Measurements from ENCODE around the gene EIF4EBP2. TPM values are rescaled to one million over a fixed set of nuclear protein-coding genes. Genes with fewer than 3 reads are reported as not detected.

EIF4EBP2 gene
- total RNA-seq, 1 donor from 2014 or later = 92.7 TPM

DNA sequence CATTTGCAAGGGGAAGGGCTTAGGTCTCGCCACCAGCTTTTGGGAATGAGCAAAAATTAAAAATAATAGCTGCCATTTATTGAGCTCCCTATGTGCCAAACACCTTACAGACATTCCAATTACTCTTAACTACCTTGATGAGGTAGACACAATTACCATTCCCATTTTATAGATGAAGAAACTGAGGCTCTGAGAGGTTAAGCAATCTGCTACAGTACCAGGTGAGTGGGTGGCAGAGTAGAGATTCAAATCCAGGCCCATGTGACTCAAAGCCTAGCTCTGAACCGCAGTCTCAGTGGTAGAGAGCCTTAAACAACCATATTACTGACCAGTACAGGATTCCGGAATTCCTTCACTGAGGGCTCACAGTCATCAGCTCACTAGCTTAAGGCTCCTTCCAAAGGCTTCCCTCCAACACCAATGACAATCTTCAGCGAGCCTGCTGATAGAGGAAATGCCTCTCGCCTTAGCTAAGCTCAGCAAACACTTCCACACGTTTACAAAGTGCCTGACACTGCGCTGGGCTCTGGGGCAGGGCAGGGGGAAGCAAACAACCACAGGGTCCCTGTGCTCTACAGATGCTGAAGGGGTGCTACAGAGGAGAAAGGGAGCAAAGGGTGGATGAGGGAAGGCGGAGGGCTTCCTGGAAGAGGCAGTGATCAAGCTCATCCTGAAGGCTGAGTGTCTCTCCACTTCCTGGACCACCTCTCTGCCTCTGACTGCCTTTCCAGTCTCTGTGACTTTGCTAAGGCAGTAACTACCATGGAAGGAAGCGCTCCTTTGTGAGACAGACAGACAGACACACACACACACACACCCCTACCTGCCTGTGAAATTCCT, 28.9 kb upstream of the EIF4EBP2 start:
- intact Hi-C loops (cut with DNase I) = loop anchor here (5.0 kb wide), 1 partner anchor 158 kb away; no protein-coding TSS in a partner anchor
- ATAC-seq (ENCODE audit: poor library complexity) (no peak), DNase-seq (no peak)

DNA sequence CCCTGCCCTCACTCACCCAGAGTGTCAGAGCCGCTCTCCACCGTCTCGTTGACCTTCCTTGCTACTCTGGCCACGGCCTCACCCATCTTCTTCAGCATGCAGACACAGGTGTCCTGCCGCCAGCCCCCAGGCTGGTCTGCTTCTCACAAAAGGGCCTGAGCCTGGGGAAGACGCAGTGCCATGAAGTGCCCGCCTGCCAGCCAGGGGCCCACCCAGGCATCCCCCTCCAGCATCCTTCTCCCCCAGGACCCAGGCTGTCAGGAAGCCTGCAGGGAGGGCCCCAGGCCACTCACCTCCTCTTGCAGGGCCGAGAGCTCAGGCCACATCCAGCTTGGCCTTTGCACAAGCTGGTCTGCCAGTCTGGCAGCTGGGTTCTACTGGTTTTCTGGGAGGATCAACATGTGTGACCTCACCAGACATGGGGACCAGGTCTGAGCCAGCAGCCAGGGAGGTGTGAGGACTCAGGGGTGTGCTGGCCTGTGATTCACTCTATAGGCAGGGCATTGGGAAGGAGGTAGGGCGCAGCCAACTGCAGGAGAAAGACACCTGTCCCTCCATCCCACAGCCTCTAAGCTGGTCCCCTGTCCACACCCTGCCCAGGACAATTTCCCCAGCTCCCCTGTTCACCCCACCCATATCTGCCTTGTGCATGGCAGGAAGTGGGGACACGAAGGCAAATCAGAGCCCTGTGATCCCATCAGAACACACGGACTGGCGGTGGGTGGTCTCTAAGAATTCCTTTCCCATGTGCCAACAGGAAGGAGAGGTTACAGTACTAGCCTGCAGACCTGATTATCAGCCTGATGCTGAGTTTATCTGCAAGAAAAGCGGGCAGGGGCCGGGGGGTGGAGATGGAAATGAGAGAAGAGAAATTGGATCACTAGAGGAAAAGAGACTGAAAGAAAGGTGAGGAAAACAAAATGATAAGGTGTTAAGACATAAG, 27.2 kb upstream of the EIF4EBP2 start:
- ATAC-seq (ENCODE audit: poor library complexity) (no peak), DNase-seq (no peak)
- intact Hi-C loops (cut with DNase I) = loop anchor here (5.0 kb wide), 1 partner anchor 159 kb away; no protein-coding TSS in a partner anchor

DNA sequence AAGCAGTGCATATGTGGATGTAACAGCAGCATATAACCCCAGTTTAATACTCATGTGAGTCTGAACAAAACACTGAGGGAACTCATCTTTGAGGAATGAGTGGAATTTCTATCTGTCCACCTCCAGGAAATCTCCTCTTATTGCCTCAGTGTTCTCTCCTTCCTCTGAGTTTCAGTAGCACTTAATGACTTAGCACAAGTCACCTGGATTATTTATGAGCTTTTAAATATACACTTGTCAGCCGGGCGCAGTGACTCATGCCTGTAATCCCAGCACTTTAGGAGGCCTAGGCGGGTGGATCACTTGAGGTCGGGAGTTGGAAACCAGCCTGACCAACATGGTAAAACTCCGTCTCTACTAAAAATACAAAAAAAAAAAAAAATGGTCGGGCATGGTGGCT, 25.8 kb upstream of the EIF4EBP2 start:
- no peak for ATAC-seq (ENCODE audit: poor library complexity)
- DNase-seq = no peak
- intact Hi-C loops (cut with DNase I) = loop anchor here (5.0 kb wide), 1 partner anchor 161 kb away; no protein-coding TSS in a partner anchor

DNA sequence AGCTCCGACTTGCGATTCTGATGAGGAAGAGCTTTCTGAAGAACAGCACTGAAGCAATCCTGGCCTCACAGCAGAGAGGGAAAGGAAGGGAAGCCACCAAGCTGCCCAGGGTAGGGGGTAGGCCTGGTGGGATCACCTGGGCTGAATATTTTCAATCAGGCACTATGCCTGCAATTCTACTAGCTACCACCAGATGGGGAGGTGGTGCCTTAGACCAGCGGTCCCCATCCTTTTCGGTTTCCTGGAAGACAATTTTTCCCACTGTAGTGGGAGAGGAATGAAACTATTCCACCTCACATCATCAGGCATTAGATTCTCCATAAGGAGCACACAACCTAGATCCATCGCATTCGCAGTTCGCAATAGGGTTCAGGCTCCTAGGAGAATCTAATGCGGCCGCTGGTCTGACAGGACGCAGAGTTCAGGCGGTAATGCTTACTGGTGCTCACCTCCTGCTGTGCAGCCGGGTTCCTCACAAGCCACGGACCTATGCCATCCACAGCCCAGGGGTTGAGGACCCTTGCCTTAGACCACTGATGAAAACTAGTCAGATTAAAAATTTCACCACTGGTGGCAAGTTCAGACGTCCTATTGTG, 24.3 kb upstream of the EIF4EBP2 start:
- ATAC-seq (ENCODE audit: poor library complexity) = no peak
- no peak for DNase-seq
- intact Hi-C loops (cut with DNase I) = loop anchor here (5.0 kb wide), 1 partner anchor 162 kb away; no protein-coding TSS in a partner anchor

DNA sequence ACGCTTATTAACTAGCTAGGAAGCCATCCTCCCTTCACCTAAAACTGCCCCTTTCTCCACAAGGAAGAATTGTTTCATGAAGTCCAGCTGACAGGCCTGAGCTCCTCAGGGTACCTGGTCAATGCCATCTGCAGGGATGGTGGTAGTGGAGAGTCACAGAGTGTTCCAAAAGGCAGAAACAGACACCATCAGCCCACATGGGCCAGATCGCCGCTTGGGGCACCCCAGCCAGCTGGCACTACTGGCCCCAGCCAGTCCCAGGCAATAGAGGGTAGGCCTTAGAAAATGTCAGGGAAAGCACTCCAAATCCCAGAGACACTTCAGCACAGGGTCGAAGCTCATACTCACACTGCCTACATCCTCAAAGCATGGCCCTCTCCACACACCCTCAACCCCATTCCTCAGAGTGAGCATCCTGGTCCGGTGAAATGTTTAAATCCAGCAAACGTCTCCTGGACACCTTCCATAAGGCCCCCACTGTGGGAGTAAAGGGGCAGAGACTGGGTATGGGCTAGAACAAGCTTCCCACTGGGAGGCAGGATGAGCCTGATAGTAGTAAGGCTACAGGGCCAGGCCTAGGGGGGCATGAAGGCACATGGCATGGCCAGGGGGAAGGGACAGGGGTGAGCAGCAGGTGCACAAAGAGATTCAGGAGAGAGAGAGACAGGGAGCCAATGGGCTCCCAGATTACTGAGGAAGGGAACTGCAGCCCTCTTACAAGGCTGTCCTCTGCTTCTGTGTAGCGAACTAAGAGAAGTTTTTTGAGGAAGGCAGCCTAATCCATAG, 23.4 kb upstream of the EIF4EBP2 start:
- intact Hi-C loops (cut with DNase I) = no loop called here
- ATAC-seq (ENCODE audit: poor library complexity) (peak; percentile 9), DNase-seq (no peak)

DNA sequence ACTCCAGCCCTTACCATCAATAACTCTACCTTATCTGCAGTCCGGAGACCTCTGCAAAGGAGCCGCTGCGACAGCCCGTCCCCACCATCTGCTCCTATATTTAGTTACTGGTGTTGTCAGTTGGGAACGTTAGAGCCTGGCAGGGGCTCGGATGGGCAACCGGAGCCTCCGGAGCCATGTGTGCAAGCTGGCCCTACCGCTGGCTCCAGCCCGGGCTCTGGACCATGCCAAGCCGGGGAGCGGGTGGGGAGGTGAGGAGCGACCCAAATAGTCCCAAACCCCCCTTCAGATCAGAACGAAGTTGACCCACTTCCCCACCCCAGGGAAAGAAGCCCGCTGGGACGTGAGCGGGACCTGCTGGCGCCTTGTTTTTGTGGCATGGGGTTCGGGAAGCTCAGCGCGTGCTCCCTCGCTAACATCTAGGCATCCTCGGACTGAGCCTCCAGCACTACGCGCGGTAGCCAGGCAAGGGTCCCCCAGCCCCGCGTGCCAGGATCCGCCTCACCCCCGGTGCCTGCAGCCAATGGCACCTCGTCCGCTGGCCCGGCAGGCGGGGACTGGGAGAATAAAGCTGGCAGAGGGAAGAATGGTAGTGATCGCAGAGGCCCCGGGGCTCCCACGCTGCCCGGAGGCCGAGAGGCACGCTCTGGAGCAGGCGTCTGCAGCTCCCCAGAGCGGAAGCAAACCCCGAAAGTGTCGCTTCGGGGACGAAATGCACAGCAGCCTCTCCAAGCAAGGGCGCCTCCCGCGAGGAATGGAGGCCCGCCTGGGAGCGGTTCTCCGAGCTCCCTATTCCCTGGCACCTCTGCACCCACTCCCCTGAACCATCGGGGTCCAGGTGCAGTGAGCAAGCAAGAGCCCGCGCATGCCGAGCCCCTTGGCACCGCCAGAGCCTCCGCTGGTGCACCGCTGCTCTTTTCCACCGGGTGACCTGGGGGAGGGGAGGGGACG, 22.2 kb upstream of the EIF4EBP2 start:
- ATAC-seq (ENCODE audit: poor library complexity) (peak; percentile 71), DNase-seq (peak; percentile 74)
- intact Hi-C loops (cut with DNase I) = no loop called here

DNA sequence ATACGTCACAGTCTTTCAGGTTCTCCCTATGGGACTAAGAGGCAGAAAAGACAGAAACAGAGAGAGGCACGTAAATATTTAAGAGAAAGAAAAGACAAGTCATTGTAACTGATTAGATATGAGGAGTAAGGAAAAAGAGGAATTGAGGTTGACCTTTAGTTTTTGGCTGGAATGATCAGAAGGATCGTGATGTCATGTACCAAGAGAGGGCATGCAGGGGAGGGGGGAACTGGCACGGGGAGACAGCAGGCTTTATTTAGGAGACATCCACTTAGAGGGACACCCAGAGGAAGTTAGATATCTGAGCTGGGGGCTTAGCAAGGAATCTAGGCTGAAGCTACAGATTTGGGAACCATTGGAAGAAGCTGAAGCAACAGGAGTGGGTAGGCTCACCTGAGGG, 12.3 kb upstream of the EIF4EBP2 start:
- ATAC-seq (ENCODE audit: poor library complexity) = peak; percentile 67
- DNase-seq = no peak
- intact Hi-C loops (cut with DNase I) = no loop called here

DNA sequence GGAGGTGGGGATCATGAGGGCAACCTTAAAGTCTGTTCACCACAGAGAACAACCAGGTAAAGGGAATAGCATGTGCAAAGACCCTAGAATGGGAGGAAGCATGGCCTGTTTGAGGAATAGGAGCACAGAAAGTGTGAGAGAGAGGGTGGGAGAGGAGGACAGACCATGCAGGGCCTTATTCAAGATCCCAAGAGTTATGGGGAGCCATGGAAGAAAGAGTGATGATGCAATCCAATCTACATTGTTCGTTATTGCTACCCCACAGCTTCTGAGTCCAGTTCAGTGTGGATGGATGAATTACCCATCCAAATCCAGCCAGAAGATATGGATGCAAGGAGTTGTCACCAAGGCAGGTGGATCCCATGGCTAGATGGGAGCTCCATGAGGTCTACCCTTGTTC, 7.8 kb upstream of the EIF4EBP2 start:
- DNase-seq = no peak
- intact Hi-C loops (cut with DNase I) = no loop called here
- no peak for ATAC-seq (ENCODE audit: poor library complexity)

DNA sequence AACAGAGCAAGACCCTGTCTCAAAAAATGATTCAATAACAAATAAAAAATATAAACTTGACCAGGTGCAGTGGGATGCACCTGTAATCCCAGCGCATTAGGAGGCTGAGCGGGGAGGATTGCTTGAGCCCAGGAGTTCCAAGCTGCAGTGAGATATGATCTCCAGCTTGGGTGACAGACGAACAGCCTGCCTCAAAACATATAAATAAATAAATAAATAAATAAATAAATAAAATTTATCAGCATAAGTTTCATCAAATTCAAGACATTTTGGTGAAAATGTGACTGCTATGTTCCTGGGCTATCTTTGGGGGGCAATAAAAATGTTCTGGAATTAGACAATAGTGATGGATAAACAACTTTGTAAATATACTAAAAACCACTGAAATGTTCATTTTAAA, 4.8 kb upstream of the EIF4EBP2 start:
- no peak for DNase-seq
- no peak for ATAC-seq (ENCODE audit: poor library complexity)
- intact Hi-C loops (cut with DNase I) = no loop called here

DNA sequence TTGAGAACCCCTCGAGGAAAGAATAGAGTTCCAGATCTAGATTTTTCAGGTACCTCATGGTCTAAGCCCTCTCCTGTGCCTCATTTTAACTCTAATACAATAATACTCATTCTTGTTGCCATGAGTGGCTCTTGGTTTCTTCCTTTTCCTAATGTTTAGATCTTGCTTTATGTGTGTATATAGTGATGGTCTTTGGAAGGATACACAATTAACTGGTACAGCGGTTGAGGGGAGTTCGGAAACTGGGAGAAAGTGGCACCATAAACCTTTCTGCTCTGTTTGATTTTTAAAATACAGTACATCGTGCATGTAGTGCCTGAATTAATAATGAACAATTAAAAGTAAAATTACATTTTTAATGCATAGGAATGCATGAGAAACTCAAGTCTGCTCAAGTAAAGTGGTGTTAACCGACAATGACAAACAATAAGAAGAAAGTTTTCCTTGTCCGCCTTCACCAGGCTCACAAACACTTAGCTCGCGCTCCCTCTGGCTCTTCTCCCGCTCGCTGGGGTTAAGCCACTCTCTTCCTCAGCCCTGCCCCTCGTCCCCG, 386 bp upstream of the EIF4EBP2 start:
- intact Hi-C loops (cut with DNase I) = no loop called here
- DNase-seq = no peak
- no peak for ATAC-seq (ENCODE audit: poor library complexity)

DNA sequence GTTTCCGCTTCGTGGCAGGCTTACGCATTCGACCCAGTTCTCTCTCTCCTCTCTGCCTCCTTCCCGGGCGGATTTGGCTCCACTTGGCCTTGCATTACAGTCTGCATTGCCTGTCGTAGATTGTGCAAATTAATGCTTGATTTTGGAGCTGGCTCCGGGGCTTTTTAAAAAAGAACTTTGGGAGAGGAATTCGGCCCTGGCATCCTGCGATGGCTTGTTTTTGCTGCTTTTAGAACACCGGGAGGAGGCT, 767 bp downstream of the EIF4EBP2 start:
- ATAC-seq (ENCODE audit: poor library complexity) = no peak
- no peak for DNase-seq
- intact Hi-C loops (cut with DNase I) = no loop called here

DNA sequence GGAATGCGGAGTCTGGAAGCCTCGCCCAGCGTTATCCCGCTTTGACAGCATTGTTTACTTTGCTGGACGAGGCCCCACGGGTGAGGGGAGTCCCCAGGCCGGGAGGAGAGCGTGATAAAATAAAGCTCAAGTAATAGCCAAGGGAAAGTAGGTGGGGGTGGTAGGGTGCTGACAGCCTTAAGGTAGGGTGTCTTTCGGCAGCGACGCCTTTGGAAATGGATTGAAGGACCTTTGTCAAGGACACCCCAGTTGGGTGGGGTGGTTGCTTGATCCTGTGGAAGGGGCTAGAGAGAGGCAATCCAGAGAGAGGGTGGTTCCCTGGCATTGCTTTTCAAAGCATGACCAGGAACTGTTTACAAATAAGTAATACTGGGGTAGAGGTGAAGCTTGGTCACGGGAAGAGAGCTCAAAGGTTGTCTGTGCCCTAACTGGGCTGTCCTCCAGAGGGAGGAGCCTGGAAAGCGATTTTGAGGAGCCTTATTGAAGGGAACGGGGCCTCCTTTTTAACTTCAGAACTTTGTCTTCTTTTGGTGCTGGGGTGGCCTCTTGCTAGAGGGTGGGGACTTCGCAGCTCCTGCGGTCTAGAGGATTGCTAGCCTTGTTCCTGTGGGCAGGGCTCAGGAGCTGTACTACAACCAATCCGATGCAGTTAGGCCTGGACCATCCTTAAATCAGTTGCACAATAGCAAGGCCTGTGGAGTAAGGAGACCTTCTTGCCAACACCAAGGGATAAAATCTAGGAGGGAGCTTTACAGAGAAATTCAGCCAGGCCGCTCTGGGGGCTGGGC, 1.3 kb downstream of the EIF4EBP2 start:
- intact Hi-C loops (cut with DNase I) = no loop called here
- DNase-seq (peak; percentile 86), ATAC-seq (ENCODE audit: poor library complexity) (peak; percentile 83)

DNA sequence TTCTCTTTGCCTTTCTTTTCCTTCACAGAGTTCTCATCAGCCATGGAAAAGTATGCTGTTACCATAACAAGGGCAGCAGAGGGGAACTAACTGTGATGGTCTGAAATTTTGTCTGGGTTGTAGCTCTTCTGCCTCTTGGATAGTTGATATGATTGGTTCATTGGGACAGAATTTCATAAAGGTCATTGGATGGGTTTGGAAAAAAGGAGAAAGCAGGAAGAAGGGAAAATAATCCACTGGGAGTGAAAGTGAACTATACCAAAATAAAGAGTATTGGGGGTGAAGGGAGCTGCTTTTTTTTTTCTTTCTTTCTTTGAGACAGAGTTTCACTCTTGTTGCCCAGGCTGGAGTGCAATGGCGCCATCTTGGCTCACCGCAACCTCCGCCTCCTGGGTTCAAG, 5.8 kb downstream of the EIF4EBP2 start:
- DNase-seq (no peak), ATAC-seq (ENCODE audit: poor library complexity) (no peak)
- intact Hi-C loops (cut with DNase I) = no loop called here

DNA sequence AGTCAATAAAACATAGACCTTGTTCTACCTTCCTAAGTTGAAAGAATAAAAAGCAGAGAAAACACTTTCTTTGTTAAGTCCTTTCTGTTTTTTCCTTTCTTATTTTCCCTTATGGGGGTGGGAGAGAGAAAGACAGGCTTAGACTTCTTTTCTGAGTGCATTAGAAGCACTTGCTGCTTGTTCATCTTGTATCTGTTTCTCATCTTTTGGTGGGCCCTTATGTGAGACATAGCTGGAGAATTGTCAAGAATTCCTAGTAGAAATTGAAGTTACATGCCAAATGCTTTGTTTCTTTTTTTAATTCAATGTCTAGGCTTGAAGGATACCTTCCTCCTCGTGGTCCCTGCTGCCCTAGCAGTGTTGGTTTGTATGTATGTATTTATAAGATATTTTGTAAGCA, 6.7 kb downstream of the EIF4EBP2 start:
- DNase-seq (no peak), ATAC-seq (ENCODE audit: poor library complexity) (no peak)
- intact Hi-C loops (cut with DNase I) = no loop called here

DNA sequence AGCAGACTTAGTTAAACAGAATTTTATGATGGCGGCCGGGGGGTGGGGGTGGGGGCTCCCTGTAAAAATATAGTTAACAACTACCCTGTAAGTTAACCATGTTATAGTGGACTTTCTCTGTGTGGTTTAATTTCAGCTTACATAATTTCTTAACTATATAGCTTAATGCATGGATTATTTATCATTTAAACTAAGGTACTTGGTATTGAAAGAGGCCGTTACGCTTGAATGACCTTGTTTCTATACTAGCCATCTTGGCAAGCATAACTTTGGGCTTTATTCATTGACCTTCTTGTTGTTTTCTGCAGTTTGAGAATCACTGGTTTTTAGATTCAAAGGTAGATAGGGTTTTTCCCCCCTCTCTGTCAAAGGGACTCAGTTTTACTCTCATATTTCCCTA, 8.4 kb downstream of the EIF4EBP2 start:
- DNase-seq (no peak), ATAC-seq (ENCODE audit: poor library complexity) (no peak)
- intact Hi-C loops (cut with DNase I) = no loop called here

DNA sequence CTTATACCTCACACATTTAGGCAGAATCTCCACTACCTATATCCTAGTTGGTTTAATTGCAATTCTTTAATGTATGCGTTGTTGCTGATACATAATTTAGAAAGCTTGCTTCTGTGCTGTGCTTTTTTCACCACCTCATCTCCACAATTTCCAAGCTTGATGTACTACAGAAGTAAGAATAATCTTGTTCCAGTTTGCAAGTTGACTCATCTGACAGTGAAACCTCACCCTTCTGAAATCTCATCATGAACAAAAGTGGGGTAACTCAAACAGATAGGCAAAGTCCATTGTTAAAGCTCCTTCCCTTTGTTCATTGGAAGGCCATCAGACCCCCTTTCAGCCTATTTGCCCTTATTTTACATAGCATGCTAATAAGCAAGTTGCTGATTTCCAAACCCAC, 13.6 kb downstream of the EIF4EBP2 start:
- ATAC-seq (ENCODE audit: poor library complexity) (no peak), DNase-seq (no peak)
- intact Hi-C loops (cut with DNase I) = no loop called here

DNA sequence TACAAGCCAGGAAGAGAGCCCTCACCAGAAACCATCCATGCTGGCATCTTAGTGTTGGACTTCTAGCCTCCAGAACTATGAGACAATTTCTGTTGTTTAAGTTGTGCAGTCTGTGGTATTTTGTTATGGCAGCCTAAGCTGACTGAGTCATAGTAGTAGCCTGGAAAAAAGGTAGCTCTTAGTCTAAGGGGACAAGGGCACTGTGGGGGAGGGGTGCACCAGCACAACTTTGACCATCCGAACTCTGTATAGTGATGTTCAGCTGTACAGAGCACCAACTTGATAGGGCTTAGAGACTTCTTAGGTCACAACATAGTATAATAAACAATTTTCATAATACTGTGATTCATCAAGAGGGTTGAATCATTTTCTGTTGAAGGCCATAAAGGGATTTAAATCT, 14.3 kb downstream of the EIF4EBP2 start:
- ATAC-seq (ENCODE audit: poor library complexity) (no peak), DNase-seq (no peak)
- intact Hi-C loops (cut with DNase I) = no loop called here

Data from Right ventricle myocardium superior (tissue), 1 donor.